ENCODE results near the gene EFHC2. TPM values are rescaled to one million over a fixed set of nuclear protein-coding genes. Genes with fewer than 3 reads are reported as not detected.

EFHC2 gene
- total RNA-seq, 2 experiments from 2014 or later = not detected

DNA sequence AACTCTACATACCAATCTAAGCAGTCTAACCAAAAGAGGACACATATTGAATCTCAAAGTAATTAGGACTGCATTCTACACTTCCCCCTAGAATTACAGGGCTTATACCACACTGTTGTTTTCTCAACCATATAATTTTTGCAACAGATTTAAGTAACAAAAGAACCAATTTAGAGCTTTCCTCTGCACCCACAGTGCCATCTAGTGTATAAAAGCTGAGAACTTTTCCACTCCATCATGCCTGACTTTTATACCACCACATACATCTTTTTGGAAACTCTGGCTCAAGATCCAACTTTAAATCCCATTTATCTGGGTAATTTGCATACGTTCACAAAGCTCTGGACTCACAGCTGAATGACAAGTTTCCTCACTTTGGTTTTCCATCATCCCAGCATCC, 99.5 kb downstream of the EFHC2 start:
- no peak overlapping the region for H2AFZ ChIP-seq (ENCODE audit: low read length)
- POLR2A ChIA-PET = no interaction called here
- intact Hi-C loops (cut with micrococcal nuclease; ENCODE audit: unreplicated experiment) = no loop called here

GRCh38 chrX:44241546-44241945, 101.9 kb downstream of the EFHC2 start:
- CTCF ChIA-PET (ENCODE audit: unreplicated experiment) = no interaction called here
- Histone ChIP-seq H3K36me3 (ENCODE audit: insufficient read depth, low read length) (no peaks in the 10 kb centered on the region), H3K4me1 (ENCODE audit: insufficient read depth, low read length, poor library complexity, severe bottlenecking) (no peaks in the 10 kb centered on the region), H3K27ac (ENCODE audit: low read depth, low read length, poor library complexity, severe bottlenecking) (no peak overlapping the region), H2AFZ (ENCODE audit: low read length) (no peak overlapping the region), H3K9me3 (ENCODE audit: low read length) (no peaks in the 10 kb centered on the region), H3K9me2 (ENCODE audit: insufficient read depth, low read length) (no peaks in the 10 kb centered on the region), H3K4me3 (ENCODE audit: low read depth, low read length, poor library complexity, severe bottlenecking) (no peak overlapping the region), H3K4me2 (ENCODE audit: low read length) (no peak overlapping the region), H4K20me1 (ENCODE audit: insufficient read depth, low read length) (no peaks in the 10 kb centered on the region), H3K79me2 (ENCODE audit: insufficient read depth, low read depth, low read length) (no peaks in the 10 kb centered on the region)
- intact Hi-C loops (cut with micrococcal nuclease; ENCODE audit: unreplicated experiment) = no loop called here
- no peak for DNase-seq (ENCODE audit: low spot score)
- POLR2A ChIA-PET = no interaction called here
- BruUV-seq (replicated peaks) = no TSS peak
- TF ChIP-seq EZH2phosphoT487 (IDR thresholded peaks at IDR 0.05; ENCODE audit: borderline replicate concordance, low read depth, low read length) = no peak
- TF ChIP-seq, protein P1, sequence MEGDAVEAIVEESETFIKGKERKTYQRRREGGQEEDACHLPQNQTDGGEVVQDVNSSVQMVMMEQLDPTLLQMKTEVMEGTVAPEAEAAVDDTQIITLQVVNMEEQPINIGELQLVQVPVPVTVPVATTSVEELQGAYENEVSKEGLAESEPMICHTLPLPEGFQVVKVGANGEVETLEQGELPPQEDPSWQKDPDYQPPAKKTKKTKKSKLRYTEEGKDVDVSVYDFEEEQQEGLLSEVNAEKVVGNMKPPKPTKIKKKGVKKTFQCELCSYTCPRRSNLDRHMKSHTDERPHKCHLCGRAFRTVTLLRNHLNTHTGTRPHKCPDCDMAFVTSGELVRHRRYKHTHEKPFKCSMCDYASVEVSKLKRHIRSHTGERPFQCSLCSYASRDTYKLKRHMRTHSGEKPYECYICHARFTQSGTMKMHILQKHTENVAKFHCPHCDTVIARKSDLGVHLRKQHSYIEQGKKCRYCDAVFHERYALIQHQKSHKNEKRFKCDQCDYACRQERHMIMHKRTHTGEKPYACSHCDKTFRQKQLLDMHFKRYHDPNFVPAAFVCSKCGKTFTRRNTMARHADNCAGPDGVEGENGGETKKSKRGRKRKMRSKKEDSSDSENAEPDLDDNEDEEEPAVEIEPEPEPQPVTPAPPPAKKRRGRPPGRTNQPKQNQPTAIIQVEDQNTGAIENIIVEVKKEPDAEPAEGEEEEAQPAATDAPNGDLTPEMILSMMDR (conservative IDR thresholded peaks at IDR 0.05; ENCODE audit: low read length) = no peak

More for the DNA sequence above, 99.5 kb downstream of the EFHC2 start:
- H3K27ac ChIP-seq (ENCODE audit: low read depth, low read length, poor library complexity, severe bottlenecking) = no peak overlapping the region
- no peak overlapping the region for H3K4me3 ChIP-seq (ENCODE audit: low read depth, low read length, poor library complexity, severe bottlenecking)
- no peaks in the 10 kb centered on the region for H3K9me3 ChIP-seq (ENCODE audit: low read length)
- no TSS peak for BruUV-seq (replicated peaks)
- no peaks in the 10 kb centered on the region for H3K36me3 ChIP-seq (ENCODE audit: insufficient read depth, low read length)
- no peaks in the 10 kb centered on the region for H3K79me2 ChIP-seq (ENCODE audit: insufficient read depth, low read depth, low read length)
- H3K9me2 ChIP-seq (ENCODE audit: insufficient read depth, low read length) = no peaks in the 10 kb centered on the region
- TF ChIP-seq, protein P1 (conservative IDR thresholded peaks at IDR 0.05; ENCODE audit: low read length) = peak; percentile 68
- no peak for TF ChIP-seq EZH2phosphoT487 (IDR thresholded peaks at IDR 0.05; ENCODE audit: borderline replicate concordance, low read depth, low read length)
- H3K4me1 ChIP-seq (ENCODE audit: insufficient read depth, low read length, poor library complexity, severe bottlenecking) = no peaks in the 10 kb centered on the region
- peak; percentile 3 for DNase-seq (ENCODE audit: low spot score)
- CTCF ChIA-PET (ENCODE audit: unreplicated experiment) = no interaction called here
- no peak overlapping the region for H3K4me2 ChIP-seq (ENCODE audit: low read length)
- no peaks in the 10 kb centered on the region for H4K20me1 ChIP-seq (ENCODE audit: insufficient read depth, low read length)

DNA sequence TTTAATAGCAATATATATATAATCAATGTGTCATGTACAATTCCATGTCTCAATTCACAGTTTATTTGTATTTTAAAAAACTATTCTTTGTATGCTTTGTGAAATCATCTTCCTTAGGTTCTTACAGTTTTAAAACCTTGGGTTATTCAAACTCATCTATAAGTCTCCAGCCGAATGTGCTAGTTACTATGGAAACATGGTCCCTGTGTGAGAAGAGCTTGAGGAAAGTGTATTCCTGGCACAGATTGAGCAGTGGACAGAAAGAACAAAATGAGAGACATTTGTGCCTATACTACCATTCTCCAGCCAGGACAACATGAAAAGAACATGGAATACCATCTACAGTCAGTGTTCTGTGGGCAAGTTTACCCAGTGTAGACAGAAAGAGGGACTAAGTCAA, 103.4 kb downstream of the EFHC2 start:
- TF ChIP-seq, protein P1 (conservative IDR thresholded peaks at IDR 0.05; ENCODE audit: low read length) = no peak
- TF ChIP-seq EZH2phosphoT487 (IDR thresholded peaks at IDR 0.05; ENCODE audit: borderline replicate concordance, low read depth, low read length) = no peak
- DNase-seq (ENCODE audit: low spot score) = no peak
- no peak overlapping the region for H3K4me3 ChIP-seq (ENCODE audit: low read depth, low read length, poor library complexity, severe bottlenecking)

More for the DNA sequence above, 103.4 kb downstream of the EFHC2 start:
- Histone ChIP-seq H3K9me3 (ENCODE audit: low read length) (no peaks in the 10 kb centered on the region), H3K9me2 (ENCODE audit: insufficient read depth, low read length) (no peaks in the 10 kb centered on the region), H2AFZ (ENCODE audit: low read length) (no peak overlapping the region), H3K79me2 (ENCODE audit: insufficient read depth, low read depth, low read length) (no peaks in the 10 kb centered on the region), H3K4me2 (ENCODE audit: low read length) (no peak overlapping the region), H3K4me1 (ENCODE audit: insufficient read depth, low read length, poor library complexity, severe bottlenecking) (no peaks in the 10 kb centered on the region), H3K36me3 (ENCODE audit: insufficient read depth, low read length) (no peaks in the 10 kb centered on the region), H4K20me1 (ENCODE audit: insufficient read depth, low read length) (no peaks in the 10 kb centered on the region), H3K27ac (ENCODE audit: low read depth, low read length, poor library complexity, severe bottlenecking) (no peak overlapping the region)
- ChIA-PET CTCF (ENCODE audit: unreplicated experiment) (no interaction called here), POLR2A (no interaction called here)
- intact Hi-C loops (cut with micrococcal nuclease; ENCODE audit: unreplicated experiment) = no loop called here
- BruUV-seq (replicated peaks) = no TSS peak
